ENCODE results near the gene NARS2.

The NARS2 gene

DNA sequence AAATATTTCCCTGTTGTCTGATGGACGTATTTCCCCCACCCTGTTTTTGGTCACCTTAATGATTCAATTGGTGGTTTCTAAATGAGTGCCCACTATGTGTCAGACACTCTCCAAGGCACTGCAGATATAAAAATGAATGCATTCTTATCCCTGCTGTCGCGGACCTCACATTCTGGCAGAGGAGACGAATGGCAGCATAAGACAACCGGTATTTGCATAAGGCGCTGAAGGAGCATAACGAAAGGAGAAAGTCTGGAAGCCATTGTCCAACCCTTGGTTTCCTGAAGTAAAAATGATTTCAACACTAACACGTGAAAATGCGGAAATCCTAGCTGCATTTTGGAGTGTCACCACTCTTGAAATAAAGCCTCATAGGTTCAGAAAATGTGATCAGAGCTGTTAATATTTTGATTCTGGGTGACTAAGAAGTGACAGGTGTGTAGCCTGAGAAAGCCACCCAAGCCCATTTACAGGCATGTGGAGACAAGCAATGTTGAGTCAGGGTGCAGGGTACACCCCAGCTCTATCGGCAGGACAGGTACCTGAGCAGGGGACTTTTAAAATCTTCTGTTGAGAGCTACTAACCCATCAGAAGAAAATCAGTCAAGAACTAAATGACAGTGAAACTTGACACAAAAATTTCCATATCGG is 146.9 kb downstream of the NARS2 start:
- peaks cover 3% of the 10 kb centered on the region for H3K36me3 Mint-ChIP-seq
- H3K9me3 Mint-ChIP-seq: no peaks in the 10 kb centered on the region
- no peak overlapping the region for H3K27ac Mint-ChIP-seq
- H3K4me3 Mint-ChIP-seq: no peak overlapping the region
- no peaks in the 10 kb centered on the region for H3K27me3 Mint-ChIP-seq
- H3K4me1 Mint-ChIP-seq: no peaks in the 10 kb centered on the region

DNA sequence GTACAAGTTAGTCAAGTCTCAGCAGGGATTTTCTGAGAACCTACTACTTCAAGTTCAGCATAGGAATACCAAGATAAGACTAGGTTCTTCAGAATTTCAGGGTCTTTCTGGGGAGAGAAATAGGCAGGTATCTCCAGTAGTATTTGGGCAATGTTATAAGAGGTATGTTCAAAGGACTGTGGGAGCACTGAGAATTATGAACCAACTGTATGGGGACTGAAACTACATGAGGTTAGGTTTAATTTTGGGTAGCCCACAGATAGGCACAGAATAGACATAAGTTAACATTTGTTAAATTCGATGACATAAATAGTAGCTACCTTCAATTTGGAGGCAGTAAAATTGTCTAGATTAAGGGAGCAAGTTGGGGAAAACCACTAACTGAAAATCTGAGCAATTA is 147.8 kb downstream of the NARS2 start:
- Mint-ChIP-seq H3K27me3 (no peaks in the 10 kb centered on the region), H3K4me3 (no peak overlapping the region), H3K4me1 (no peaks in the 10 kb centered on the region), H3K27ac (no peak overlapping the region), H3K9me3 (no peaks in the 10 kb centered on the region), H3K36me3 (peaks cover 3% of the 10 kb centered on the region)

DNA sequence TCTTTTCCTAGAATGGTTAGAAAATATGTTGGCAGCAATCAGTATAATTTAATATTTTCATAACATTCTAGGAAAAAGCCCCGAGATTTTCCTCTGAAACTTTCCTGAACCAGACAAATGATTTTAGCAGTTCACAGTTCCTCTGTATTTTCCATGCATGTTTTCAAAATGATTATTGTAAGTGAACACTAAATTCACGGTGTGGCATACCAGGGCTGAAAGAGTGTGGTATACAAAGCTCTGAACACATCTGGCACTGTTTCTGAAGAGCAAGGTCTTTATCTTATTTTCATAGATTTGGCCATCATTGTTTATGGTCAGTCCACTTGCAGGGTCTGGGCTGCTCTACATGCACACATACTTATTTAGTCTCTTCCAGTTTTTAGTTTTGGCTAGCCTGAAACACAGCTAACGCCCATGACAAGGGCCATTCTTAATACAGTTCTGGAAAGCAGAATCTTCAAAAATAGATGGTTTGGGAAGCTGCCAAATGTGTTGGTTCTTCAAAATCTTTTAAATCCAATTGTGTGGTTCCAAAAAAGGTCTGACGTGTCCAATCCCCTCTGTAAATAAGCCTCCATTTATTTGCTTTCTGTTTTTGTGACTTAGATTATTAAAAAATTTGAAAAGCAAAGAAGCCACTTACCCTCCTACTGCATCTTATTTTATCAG is 149.1 kb downstream of the NARS2 start:
- H3K9me3 Mint-ChIP-seq: no peaks in the 10 kb centered on the region
- peaks cover 2% of the 10 kb centered on the region for H3K4me1 Mint-ChIP-seq
- no peak overlapping the region for H3K4me3 Mint-ChIP-seq
- peaks cover 2% of the 10 kb centered on the region for H3K27me3 Mint-ChIP-seq
- no peak overlapping the region for H3K27ac Mint-ChIP-seq
- H3K36me3 Mint-ChIP-seq: peaks cover 3% of the 10 kb centered on the region

DNA sequence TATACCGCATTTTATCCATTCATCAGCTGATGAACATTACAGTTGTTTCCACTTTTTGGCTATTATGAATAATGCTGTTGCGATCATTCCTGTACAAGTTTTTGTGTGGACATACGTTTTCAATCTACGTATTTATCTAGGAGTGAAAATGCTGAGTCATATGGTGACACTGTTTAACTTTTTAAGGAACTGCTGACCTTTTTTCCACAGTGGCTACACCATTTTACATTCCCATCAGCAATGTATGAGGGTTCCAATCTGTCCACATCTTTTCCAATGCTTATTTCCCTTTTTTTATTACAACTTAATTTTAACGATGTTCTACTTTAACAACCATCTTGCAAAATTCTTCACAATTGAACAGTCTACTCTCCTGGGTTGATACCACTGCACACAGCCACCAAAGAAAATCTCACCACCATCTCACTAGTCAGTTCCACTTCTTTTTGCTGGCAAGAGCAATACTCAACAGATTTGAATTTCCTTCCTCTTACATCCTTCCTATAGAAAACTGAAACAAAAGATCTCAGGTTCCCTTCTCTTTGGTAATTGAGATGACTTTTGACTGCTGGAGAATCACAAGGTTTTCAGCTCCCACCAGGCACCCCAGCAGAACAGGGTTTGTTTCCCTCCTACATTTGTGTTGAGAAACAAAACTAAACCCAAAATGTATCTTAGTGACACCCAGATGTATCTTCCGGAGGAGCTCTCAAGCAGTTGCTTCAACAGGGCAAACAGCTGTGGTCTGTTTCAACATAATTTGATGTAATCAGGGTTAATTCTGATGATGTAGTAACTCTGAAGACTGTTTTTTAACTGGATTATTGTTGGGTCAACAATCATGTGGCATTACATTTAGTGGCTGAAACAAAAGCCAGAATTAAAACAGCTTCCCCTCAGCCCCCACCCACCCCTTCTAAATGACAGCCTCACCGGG is 150.1 kb downstream of the NARS2 start:
- Mint-ChIP-seq H3K4me1 (peaks cover 6% of the 10 kb centered on the region), H3K9me3 (no peaks in the 10 kb centered on the region), H3K4me3 (no peak overlapping the region), H3K27ac (no peak overlapping the region), H3K36me3 (peaks cover under 1% of the 10 kb centered on the region), H3K27me3 (peaks cover 6% of the 10 kb centered on the region)

DNA sequence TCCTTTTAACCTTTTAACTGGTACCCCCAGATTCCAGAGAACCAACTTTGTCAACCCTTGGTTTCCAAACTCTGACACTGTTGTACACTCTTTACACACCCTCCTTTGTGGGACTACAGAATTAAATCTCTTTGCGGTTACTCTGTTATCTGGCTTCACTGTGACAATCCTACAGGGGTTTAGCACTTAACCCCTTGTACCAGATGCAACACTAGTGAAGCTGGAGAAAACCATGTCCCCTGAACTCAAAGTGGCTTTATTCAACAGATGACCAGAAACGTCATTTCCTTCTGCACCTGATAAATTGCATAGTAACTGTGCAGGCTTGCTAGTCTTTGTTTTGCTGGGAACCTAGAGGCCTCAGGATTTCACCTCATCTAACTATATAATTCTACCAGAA is 151.4 kb downstream of the NARS2 start:
- H3K27me3 Mint-ChIP-seq: peaks cover 17% of the 10 kb centered on the region
- no peak overlapping the region for H3K27ac Mint-ChIP-seq
- H3K4me1 Mint-ChIP-seq: peaks cover 13% of the 10 kb centered on the region
- H3K4me3 Mint-ChIP-seq: no peak overlapping the region
- no peaks in the 10 kb centered on the region for H3K36me3 Mint-ChIP-seq
- H3K9me3 Mint-ChIP-seq: no peaks in the 10 kb centered on the region

DNA sequence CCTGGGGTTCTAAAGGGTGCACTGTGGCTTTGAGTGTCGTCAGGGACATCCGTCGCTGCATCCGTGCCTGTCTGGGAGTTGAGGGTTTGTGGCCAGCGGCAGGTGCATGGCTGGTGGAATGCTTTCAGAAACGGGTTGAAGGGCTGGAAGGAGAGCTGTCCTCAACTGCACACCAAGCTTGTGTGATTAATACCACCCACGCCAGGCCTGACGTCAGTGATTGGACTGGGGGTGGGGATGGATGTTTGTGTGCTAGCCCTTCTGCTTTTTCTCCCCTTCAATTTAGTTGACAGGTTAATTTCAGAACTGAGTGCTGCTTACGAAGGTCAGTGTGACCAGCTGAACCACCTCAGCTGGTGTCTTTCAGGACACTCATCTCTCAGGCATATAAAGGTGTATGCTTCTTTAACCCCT is 153.9 kb downstream of the NARS2 start:
- peaks cover 25% of the 10 kb centered on the region for H3K4me1 Mint-ChIP-seq
- no peaks in the 10 kb centered on the region for H3K9me3 Mint-ChIP-seq
- no peak overlapping the region for H3K27ac Mint-ChIP-seq

DNA sequence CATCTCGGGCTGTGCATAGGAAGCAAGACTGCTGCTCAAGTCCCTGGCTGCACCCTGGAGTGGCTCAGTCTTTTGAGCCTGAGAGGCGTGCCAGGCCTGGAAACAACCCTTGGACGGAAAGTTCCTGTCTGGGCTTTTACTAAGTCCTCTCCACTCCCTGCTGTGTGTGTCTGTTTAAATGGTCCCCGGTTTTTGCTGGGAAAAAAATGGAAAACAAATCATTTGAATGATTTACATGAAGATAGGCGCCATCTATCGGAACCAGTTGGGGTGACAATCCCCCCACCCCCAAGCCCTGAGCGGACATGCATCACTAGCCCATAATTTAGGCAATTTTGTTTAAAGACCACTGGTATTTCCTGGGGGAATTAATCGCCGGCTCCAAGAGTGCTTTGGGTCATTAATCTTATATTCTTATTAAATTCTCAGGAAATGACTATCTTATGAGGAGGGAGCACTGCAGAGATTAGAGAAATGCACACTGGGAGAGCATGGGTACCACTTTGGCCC is 154.4 kb downstream of the NARS2 start:
- H3K4me1 Mint-ChIP-seq: peaks cover 25% of the 10 kb centered on the region
- peaks cover 17% of the 10 kb centered on the region for H3K27me3 Mint-ChIP-seq
- H3K27ac Mint-ChIP-seq: no peak overlapping the region
- no peaks in the 10 kb centered on the region for H3K9me3 Mint-ChIP-seq
- H3K4me3 Mint-ChIP-seq: peak overlapping the region; percentile 64
- no peaks in the 10 kb centered on the region for H3K36me3 Mint-ChIP-seq

More for the DNA sequence above, 153.9 kb downstream of the NARS2 start:
- H3K4me3 Mint-ChIP-seq: no peak overlapping the region
- H3K27me3 Mint-ChIP-seq: peaks cover 17% of the 10 kb centered on the region
- H3K36me3 Mint-ChIP-seq: no peaks in the 10 kb centered on the region

DNA sequence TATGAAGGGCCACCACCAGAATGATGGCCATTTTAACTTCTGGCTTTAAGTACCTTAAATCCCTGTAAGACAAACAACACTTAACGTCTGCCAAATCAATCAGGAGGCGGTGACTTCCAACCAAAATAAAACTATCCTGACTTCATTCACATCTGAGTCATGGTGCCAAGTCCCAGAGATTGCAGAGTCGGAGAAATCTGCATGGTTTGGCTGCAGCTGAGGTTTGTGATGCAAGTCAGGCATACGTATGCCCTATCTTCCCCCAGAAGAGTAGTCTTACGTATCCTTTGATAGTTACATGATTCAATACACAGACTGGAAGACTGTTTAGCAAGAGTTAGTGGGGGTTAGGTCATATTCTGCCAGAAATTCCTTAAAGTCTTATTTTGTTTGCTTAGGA is 155.3 kb downstream of the NARS2 start:
- no peak overlapping the region for H3K27ac Mint-ChIP-seq
- H3K27me3 Mint-ChIP-seq: peaks cover 17% of the 10 kb centered on the region
- no peaks in the 10 kb centered on the region for H3K9me3 Mint-ChIP-seq
- H3K4me1 Mint-ChIP-seq: peaks cover 25% of the 10 kb centered on the region
- H3K4me3 Mint-ChIP-seq: peak overlapping the region; percentile 77
- H3K36me3 Mint-ChIP-seq: no peaks in the 10 kb centered on the region

DNA sequence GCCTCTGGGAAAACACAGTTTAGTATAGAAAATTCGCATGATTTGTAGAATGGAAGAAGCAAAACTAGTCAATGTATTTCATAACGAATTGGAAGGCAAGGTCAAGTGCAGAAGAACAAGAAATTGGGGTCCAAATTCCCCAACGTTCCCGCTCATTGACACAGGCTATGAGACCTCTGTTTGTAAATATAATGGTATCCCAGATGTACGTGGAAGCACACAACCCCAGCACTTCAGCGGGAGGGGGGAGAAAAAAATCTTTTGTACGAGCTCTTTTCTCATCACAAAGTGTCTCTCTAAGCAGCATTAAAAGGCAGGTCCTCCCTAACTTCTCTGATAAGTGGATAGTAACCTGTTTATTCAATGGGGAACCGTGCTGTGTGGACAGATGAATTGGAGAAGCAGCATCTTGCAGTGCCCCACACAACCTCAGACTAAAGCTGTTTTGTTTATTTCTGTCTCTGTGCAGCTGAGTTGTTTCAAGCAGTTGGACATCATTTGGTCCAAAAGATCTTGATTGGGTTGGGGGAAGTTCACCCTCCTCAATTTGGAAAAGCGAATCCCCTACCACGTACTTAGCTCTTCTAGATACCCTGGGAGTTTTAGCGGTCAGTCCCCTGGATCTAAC is 156.0 kb downstream of the NARS2 start:
- H3K9me3 Mint-ChIP-seq: no peaks in the 10 kb centered on the region
- no peaks in the 10 kb centered on the region for H3K36me3 Mint-ChIP-seq
- H3K27me3 Mint-ChIP-seq: peaks cover 17% of the 10 kb centered on the region
- peak overlapping the region; percentile 77 for H3K4me3 Mint-ChIP-seq
- H3K27ac Mint-ChIP-seq: no peak overlapping the region
- peaks cover 25% of the 10 kb centered on the region for H3K4me1 Mint-ChIP-seq

DNA sequence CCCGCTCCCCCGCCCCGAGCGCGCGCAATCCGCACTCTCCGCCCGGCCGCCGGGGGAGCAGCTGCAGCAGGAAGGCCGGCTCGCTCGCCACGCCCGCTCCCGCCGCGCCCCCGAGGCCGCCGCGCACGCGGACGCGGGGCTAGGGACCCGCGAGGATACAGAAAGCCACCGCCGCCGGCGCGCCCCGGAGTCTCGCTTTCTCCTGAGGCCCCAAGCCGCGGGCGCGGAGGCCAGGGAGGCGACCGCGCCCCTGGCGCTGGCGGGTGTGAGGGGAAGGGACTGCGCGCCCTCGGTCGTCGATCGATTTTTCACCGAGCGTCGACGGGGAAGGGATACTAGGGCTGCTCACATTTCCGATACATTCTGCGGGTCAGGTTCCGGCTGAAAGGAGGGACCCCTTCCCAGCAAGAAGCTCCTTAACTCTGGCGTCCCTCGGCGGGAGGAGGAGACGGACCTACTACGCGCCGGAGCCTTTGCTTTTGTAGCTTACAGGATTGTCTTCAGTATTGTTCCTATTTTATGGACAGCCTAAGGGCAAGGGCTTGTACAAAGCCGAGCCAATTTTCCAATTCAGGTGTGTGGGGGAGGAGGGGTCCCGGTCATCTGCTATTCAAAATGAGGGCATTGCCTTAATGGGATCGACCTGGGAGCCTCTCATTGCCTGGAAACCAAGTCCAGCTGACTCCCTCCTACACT is 156.6 kb downstream of the NARS2 start:
- no peaks in the 10 kb centered on the region for H3K9me3 Mint-ChIP-seq
- no peak overlapping the region for H3K27ac Mint-ChIP-seq
- H3K27me3 Mint-ChIP-seq: peaks cover 17% of the 10 kb centered on the region
- H3K4me3 Mint-ChIP-seq: peak overlapping the region; percentile 77
- H3K4me1 Mint-ChIP-seq: peaks cover 25% of the 10 kb centered on the region
- H3K36me3 Mint-ChIP-seq: no peaks in the 10 kb centered on the region

DNA sequence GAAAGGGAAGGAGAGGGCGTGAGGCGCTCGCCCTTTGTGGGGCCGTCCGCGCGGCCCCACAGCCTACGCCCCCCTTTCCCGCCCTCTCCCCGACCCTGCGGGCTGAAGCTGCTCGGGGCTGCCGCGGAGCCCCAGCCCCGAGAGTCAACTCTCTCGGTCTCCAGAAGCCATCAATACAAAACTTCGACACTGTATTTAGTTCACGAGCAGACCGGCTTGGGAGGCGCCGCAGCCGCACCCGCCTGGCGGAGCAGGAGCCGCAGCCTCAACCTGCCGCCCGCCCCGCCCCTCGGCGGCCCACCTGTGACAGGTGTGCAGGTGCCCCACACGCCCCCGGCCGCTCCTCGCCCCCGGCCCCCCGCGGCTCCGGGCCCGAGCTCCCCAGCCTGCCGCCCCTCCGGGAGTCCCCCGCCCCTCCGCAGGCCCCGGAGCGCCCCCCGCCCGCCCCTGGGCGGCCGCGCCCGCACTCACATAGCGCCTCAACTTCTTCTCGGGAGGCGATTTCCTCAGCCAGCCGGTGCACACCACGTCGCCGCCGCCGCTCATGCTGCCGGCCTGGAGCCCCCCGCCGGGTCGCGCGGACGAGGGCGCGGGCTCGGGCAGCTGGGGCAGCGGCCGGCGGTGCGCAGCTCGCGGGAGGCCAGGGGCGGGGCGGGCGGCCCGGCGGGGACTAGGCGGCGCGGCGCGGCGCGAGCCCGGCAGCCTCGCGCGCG is 157.3 kb downstream of the NARS2 start, which contains the start of gene GAB2:
Gene GAB2, minus strand, starts transcription at position 646 of the 713 bp plus-strand sequence. Its CDS starts 100 bp downstream, at position 546.
- no peaks in the 10 kb centered on the region for H3K9me3 Mint-ChIP-seq
- H3K27ac Mint-ChIP-seq: peak within 1 kb of the TSS; percentile 91
- peak within 1 kb of the TSS; percentile 95 for H3K4me3 Mint-ChIP-seq
- no peaks in the 10 kb centered on the region for H3K36me3 Mint-ChIP-seq
- H3K4me1 Mint-ChIP-seq: peaks cover 25% of the 10 kb centered on the region
- H3K27me3 Mint-ChIP-seq: peaks cover 17% of the 10 kb centered on the region

DNA sequence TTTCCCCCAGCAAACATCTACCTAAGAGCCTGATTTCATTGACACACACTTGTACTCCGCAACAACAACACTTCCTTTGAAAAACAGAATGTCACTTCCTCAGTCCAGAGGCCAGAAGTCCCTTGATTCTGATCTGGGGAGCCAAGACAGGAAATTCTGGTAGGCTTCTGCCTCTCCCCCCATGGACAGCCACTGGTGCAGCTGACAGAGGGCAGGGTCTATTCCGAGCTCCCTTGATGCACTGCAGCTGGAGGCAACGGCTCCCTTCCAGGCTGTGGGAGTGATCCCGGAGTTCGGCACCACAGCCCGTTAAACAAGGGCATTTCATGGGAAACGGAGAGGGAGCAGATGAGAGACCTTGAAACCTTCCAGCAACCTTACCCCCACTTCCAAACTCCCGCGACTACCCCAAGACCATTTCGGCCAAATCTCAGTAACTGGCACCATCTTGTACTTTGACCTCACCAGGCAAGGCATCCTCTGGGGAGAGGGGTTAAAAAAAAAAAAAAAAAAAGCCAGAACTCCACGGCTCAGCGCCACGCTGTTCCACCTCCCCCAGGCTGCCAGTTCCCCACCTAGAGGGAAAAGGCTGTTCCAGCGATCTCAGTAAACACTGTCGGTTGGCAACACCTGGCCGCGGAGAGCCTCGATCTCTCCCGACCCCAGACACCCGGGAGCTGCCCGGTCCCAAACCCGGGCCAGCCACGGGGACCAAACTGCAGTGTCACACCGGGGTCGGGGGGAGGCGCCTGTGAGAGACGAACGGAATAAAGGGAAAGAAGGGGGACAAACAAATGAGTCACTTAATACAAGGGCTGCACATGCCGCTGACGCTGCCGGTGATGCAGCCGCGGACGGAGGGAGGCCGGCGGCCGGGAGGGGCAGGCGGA is 158.1 kb downstream of the NARS2 start:
- Mint-ChIP-seq H3K27me3 (peaks cover 17% of the 10 kb centered on the region), H3K27ac (peak overlapping the region; percentile 91), H3K36me3 (no peaks in the 10 kb centered on the region), H3K9me3 (no peaks in the 10 kb centered on the region), H3K4me3 (peak overlapping the region; percentile 95), H3K4me1 (peaks cover 25% of the 10 kb centered on the region)

DNA sequence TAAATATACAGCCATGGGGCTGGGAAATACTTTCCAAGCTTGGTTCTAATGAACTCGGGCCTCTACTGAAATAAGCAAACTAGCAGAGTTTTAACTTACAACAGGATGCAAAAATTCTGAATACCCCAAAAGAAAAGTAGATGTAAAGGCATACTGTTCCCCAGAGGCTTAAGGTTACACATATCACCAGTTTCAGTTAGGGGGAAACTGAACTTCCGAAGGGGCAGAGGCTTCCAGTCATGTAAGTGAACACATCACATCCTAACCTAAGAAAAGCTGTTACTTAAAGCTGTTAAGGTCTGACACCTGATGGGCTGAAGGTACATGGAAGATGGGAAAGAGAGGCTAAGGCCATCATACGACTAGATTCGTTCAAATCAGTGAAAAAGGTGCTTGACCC is 159.3 kb downstream of the NARS2 start:
- Mint-ChIP-seq H3K4me1 (peaks cover 21% of the 10 kb centered on the region), H3K4me3 (peak overlapping the region; percentile 63), H3K27me3 (peaks cover 14% of the 10 kb centered on the region), H3K9me3 (no peaks in the 10 kb centered on the region), H3K36me3 (no peaks in the 10 kb centered on the region), H3K27ac (peak overlapping the region; percentile 32)

All from activated naive CD4-positive, alpha-beta T cell treated with anti-CD3 and anti-CD28 coated beads, Interleukin-2, amount 50 U/mL, for 24 hours (primary cell).